Gastrocnemius medialis (tissue), 4 donors: ENCODE measurements around the gene CDH4.

Experiments
- CTCF ChIP-seq, 5 experiments: fragments of 450-650 bp in 3 of 5; fragments of 200-600 bp in 2 of 5; sonication (generic) in 2 of 5; IDR thresholded peaks in 4 of 5; conservative IDR thresholded peaks in 1 of 5; 1 replicate in 4 of 5; 2 replicates in 1 of 5; pipeline ENCODE4 v1.5.1; 2016 to 2019; ENCODE audit warnings: antibody characterized with exemption in 5 of 5, mild to moderate bottlenecking in 3 of 5, moderate library complexity in 3 of 5
- POLR2A ChIP-seq, 2 donors: fragments of 450-650 bp; IDR thresholded peaks; one replicate each; pipeline ENCODE4 v1.6.1; 2017; ENCODE audit warnings: antibody characterized with exemption in 2 of 2, mild to moderate bottlenecking in 2 of 2, moderate library complexity in 2 of 2

- no peak for TF ChIP-seq CTCF (IDR thresholded peaks at IDR 0.05 in 4 of 5, conservative IDR thresholded peaks at IDR 0.05 in 1 of 5)
- TF ChIP-seq POLR2A (IDR thresholded peaks at IDR 0.05) = no peak
Measured at GRCh38 chr20:61979701-61980635, 727.9 kb downstream of the CDH4 start.
